ENCODE measurements around the gene NXPE1. TPM values are rescaled to one million over a fixed set of nuclear protein-coding genes. Genes with fewer than 3 reads are reported as not detected.

NXPE1 gene
- polyA plus RNA-seq, 1 donor (not counting 4 experiments of a cell fraction or from before 2014, with no cell fraction given): not detected

GRCh38 chr11:114563077-114563476, 3.4 kb upstream of the NXPE1 start:
- dilution Hi-C loops (cut with MboI; ENCODE audit: extremely low pct_ligation_motif_present, low sequenced_read_pairs): no loop called here
- Histone ChIP-seq H4K20me1 (ENCODE audit: control insufficient read depth, extremely low read depth, insufficient read depth, low read length) (no peaks in the 10 kb centered on the region), H3K4me3 (ENCODE audit: control insufficient read depth in 2 of 3, extremely low read depth in 1 of 3, insufficient read depth in 2 of 3, low read depth in 1 of 3, low read length in 3 of 3) (no peak overlapping the region), H3K27me3 (ENCODE audit: control insufficient read depth, extremely low read depth, insufficient read depth, low read length) (no peaks in the 10 kb centered on the region), H2AFZ (ENCODE audit: control insufficient read depth, low read length) (no peak overlapping the region), H3K79me2 (ENCODE audit: control insufficient read depth, insufficient read depth, low read length) (no peaks in the 10 kb centered on the region), H3K27ac (ENCODE audit: control insufficient read depth, insufficient read depth, low read length) (no peak overlapping the region), H3K9ac (ENCODE audit: control insufficient read depth, extremely low read depth, insufficient read depth, low read length) (no peak overlapping the region), H3K36me3 (ENCODE audit: control insufficient read depth in 2 of 2, extremely low read depth in 1 of 2, insufficient read depth in 2 of 2, low read length in 2 of 2) (no peaks in the 10 kb centered on the region), H3K4me2 (ENCODE audit: control insufficient read depth, extremely low read depth, insufficient read depth, low read depth, low read length) (no peak overlapping the region), H3K9me1 (ENCODE audit: control insufficient read depth, extremely low read depth, insufficient read depth, low read length) (no peaks in the 10 kb centered on the region), H3K9me3 (ENCODE audit: control insufficient read depth, low read depth, low read length) (no peaks in the 10 kb centered on the region), H3K4me1 (ENCODE audit: control insufficient read depth, extremely low read depth, insufficient read depth, low read length) (no peaks in the 10 kb centered on the region)
- FAIRE-seq (no peak), DNase-seq (ENCODE audit: low read depth, low spot score) (no peak)
- TF ChIP-seq CTCF (optimal IDR thresholded peaks at IDR 0.05 in 1 of 3, IDR thresholded peaks at IDR 0.05 in 1 of 3, conservative IDR thresholded peaks at IDR 0.05 in 1 of 3; ENCODE audit: extremely low read depth in 1 of 3, insufficient read depth in 2 of 3, low read length in 3 of 3): no peak
- TF ChIP-seq EZH2 (IDR thresholded peaks at IDR 0.05; ENCODE audit: low read length): no peak

GRCh38 chr11:114562166-114562916, 2.7 kb upstream of the NXPE1 start:
- Histone ChIP-seq H3K9me1 (ENCODE audit: control insufficient read depth, extremely low read depth, insufficient read depth, low read length) (no peaks in the 10 kb centered on the region), H3K79me2 (ENCODE audit: control insufficient read depth, insufficient read depth, low read length) (no peaks in the 10 kb centered on the region), H3K4me2 (ENCODE audit: control insufficient read depth, extremely low read depth, insufficient read depth, low read depth, low read length) (no peak overlapping the region), H2AFZ (ENCODE audit: control insufficient read depth, low read length) (no peak overlapping the region), H3K4me1 (ENCODE audit: control insufficient read depth, extremely low read depth, insufficient read depth, low read length) (no peaks in the 10 kb centered on the region), H3K27me3 (ENCODE audit: control insufficient read depth, extremely low read depth, insufficient read depth, low read length) (no peaks in the 10 kb centered on the region), H3K9me3 (ENCODE audit: control insufficient read depth, low read depth, low read length) (no peaks in the 10 kb centered on the region), H4K20me1 (ENCODE audit: control insufficient read depth, extremely low read depth, insufficient read depth, low read length) (no peaks in the 10 kb centered on the region), H3K27ac (ENCODE audit: control insufficient read depth, insufficient read depth, low read length) (no peak overlapping the region), H3K36me3 (ENCODE audit: control insufficient read depth in 2 of 2, extremely low read depth in 1 of 2, insufficient read depth in 2 of 2, low read length in 2 of 2) (no peaks in the 10 kb centered on the region), H3K9ac (ENCODE audit: control insufficient read depth, extremely low read depth, insufficient read depth, low read length) (no peak overlapping the region), H3K4me3 (ENCODE audit: control insufficient read depth in 2 of 3, extremely low read depth in 1 of 3, insufficient read depth in 2 of 3, low read depth in 1 of 3, low read length in 3 of 3) (no peak overlapping the region)
- dilution Hi-C loops (cut with MboI; ENCODE audit: extremely low pct_ligation_motif_present, low sequenced_read_pairs): no loop called here
- FAIRE-seq (no peak), DNase-seq (ENCODE audit: low read depth, low spot score) (no peak)
- TF ChIP-seq EZH2 (IDR thresholded peaks at IDR 0.05; ENCODE audit: low read length) (no peak), CTCF (optimal IDR thresholded peaks at IDR 0.05 in 1 of 3, IDR thresholded peaks at IDR 0.05 in 1 of 3, conservative IDR thresholded peaks at IDR 0.05 in 1 of 3; ENCODE audit: extremely low read depth in 1 of 3, insufficient read depth in 2 of 3, low read length in 3 of 3) (no peak)

All from keratinocyte (primary cell).